ENCODE data around the gene SIRT2. TPM values are rescaled to one million over a fixed set of nuclear protein-coding genes. Genes with fewer than 3 reads are reported as not detected.
"Not testable (repeated sequence)": the region's sequence is repeated elsewhere in the genome, so short reads cannot be mapped to it uniquely, and the experiment has no call there.

Gene SIRT2
- total RNA-seq, 1 donor from 2014 or later, result 99.8 TPM

DNA sequence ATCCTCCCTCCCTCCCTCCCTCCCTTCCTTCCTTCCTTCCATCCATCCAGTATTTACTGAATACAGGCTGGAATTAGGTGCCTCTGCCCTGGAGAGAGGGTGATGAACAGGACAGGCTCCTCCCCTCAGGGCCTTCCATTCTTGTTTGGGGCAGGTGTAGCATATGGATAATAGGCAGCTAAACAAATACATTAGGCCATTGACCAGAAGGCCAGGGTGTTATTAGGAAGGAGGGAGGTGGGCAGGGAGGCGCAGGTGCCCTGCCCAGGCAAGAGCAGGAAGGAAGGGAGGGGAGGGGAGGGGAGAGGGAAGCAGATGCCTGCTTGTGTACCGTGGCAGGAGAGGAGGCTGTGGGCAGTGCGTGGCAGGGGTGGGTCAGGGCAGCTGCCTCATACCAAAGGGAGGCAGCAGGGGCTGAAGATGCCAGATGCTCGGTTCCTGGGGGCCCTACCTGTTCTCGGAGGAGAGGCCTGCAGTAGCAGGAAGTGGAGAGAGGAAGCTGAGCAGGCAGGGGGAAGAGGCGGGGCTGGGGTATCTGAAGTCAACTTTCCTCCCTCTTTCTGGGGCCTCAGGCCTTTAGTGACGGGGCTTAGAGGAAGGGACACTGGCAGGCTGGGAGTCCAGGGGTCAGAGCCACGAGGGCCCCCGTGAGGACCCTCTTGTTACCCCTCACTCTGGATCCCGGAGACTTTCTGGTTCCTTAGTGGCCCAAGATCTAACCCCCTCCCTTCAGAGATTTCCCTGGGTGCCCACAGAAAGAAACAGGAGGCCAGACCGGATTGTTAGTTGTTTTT, 21.4 kb downstream of the SIRT2 start, which contains the start of gene RINL:
RINL (minus strand) TSS at position 495 of the 794 bp plus-strand sequence. CDS start 1,533 bp downstream, outside the sequence.
- DNase-seq (ENCODE audit: missing footprints), result no peak
- intact Hi-C loops (cut with DNase I), result no loop called here
- peak; percentile 36 for ATAC-seq

DNA sequence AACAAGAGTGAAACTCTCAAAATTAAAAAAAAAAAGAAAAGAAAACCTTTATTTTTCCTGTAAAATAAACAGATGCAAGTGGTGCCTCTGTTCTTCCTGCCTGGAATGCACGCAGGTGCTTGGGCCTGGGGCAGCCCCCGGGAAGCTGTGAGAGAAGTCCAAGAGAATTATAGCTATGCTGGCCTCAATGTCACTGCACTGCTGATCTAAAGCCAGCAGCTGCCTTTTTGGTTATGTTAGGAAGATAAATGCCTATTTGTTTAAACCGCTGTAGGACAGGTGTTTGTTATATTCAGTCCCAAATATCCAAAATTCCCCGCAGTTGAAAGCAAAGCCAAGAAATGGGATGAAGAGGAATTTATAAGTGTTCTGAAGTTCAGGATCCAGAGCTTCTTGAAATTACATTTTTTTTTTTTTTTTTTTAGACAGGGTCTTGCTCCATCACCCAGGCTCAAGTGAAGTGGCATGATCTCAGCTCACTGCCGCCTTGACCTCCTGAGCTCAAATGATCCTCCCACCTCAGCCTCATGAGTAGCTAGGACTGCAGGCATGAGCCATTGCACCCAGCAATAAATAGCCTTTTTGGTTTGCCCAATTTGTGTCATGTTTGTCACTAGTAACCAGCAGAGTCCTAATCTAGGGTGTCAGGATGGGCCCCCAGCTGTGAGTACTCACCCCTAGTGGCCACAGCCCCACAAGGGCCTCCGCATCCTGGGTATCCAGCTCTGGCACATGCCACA, 23.6 kb downstream of the SIRT2 start:
- intact Hi-C loops (cut with DNase I), result no loop called here
- DNase-seq (ENCODE audit: missing footprints) (no peak), ATAC-seq (no peak)

DNA sequence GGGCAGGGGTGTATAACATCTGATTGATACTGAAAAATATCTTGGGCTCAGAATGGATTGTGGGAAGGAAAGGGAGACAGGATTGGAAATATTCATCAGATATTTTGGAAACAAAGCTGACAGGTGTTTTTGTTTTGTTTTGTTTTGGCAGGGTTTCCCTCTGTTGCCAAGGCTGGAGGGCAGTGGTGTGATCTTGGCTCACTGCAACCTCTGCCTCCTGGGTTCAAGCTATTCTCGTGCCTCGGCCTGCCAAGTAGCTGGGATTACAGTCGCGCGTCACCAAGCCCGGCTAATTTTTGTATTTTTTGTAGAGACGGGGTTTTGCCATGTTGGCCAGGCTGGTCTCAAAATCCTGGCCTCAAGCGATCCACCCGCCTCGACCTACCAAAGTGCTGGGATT, 26.0 kb downstream of the SIRT2 start:
- DNase-seq (ENCODE audit: missing footprints); intact Hi-C loops (cut with DNase I): not testable (repeated sequence)

DNA sequence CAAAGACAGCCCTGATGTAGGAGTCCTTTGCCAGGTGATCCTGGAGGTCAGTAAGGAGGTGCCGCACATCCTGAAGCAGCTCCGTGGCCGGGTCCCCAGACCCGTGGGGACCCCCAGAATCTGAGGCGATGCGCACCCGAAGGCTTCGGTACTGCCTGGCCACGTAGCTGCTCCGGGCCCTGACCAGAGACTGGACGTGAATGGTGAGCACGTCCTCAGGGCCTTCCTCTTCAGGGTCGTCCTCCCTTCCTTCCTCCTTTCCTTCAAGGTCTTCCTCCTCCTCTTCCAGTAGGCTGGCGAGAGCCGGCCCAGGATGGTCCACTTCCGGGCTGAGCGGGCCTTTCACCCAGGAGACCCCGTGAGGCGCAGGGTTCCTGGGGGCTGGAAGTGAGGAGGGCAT, 28.8 kb downstream of the SIRT2 start:
- no peak for ATAC-seq
- intact Hi-C loops (cut with DNase I), result no loop called here
- DNase-seq (ENCODE audit: missing footprints), result no peak

More for the DNA sequence above, 26.0 kb downstream of the SIRT2 start:
- ATAC-seq, result not testable (repeated sequence)

DNA sequence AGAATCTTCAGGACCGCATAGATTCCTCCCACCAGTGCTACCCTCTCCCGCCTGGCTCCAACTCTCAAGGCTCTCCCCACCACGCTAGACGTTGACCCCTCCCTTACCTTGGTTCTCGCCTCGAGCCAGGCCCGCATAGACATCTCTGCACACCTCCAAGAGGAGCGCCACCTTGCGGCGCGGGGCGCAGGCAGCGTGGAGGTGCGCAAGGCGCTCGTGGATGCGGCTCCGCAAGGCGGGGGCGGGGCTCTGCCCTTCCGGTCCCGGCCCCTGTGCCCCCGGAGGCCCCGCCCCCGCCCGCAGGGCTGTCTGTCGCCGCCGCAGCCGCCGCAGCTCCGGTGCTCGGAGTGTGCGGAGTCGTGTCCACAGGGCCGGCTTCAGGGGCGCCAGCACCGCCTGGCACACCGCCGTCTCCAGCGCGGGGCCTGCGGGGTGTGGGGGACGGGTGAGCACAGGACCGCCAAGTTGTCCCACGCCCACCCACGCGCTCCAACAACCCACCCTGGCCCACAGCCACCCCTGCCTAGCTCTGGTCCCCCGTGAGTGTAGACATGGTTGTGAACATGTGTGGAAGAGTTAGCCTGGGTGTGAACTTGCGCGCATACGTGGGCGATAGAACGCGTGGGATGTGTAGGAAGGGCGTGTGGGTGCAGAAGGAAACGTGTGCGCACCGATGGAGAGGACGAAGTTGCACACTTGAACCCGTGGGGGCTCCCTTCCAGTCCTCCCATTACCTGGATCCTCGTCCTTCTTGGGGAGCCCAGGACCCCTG, 29.4 kb downstream of the SIRT2 start:
- peak; percentile 96 for DNase-seq (ENCODE audit: missing footprints)
- intact Hi-C loops (cut with DNase I), result no loop called here
- ATAC-seq, result peak; percentile 97

DNA sequence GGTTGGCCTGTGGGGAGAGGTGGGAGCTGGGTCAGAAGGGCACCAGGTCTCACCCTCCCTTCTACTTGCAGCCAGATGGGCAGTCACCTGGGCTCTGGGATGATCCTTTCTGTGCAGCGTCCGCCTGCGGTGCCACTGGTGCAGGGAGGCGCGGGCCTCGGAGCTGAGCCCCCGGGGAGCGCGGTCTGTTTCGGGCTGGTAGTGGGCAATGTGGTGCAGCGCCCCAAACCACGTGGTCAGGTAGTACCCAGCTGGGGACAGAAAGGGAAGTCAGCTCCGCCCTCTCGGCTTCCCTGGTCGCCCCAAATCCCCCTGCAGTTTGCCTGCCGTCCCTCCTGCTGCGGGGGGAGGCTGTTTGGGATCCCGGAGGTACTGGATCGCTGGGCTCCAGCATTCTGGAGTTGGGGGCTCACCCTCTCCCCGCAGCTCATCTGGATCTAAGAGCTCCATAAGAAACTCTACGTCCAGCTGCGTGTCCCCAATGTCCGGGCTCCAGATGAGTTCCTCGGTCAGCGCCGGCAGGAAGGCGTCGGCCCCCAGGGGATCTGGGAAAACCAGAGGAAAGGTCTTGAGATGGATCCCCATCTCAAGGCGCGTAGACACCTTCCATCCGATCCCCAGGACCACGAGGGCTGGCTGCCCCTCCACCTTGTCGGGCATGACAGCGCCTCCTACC, 30.1 kb downstream of the SIRT2 start:
- ATAC-seq (no peak), DNase-seq (ENCODE audit: missing footprints) (peak; percentile 69)
- intact Hi-C loops (cut with DNase I), result no loop called here

DNA sequence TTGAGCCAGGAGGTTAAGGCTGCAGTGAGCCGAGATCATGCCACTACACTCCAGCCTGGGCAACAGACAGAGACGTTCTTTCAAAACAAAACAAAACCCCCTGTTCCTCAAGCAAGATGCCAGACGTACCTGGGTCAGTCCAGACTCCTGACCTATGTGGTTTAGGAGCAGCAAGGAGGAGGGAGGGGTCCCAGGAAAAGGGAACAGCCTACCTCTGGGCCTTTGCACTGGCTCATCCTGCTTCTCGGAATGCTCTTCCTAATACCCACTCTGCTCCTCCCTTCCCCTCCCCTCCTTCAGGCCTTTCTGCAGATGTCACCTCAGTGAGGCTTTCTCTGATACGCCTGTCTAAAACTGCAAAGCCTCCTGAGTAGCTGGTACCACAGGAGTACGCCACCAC, 30.9 kb downstream of the SIRT2 start:
- intact Hi-C loops (cut with DNase I), result no loop called here
- DNase-seq (ENCODE audit: missing footprints) (no peak), ATAC-seq (no peak)

DNA sequence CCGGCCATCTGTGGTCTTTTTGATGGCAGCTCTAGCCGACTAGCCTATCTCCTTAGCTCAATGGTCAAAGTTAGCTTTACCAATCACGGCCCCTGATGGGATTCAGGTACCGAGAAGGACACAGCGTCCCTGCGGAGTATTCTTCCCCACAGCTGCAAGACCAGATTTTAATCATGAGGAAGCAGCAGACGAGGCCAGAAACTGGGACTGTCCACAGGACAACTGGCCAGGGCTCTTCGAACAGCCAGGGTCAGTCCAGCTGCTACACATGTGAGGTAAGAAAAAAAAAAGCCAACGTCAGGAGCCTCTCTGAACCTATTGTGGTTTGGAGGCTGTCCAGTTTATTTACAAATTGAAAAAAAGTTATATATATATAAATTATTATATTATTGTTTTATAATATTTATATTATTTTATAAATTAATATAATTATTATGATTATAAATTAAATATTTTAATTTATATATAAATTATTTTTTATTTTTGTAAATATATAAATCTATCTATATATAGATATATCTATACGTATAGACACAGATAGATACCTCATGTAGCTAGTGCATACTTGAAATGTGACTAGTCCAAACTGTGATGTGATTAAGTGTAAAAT, 32.1 kb downstream of the SIRT2 start:
- intact Hi-C loops (cut with DNase I), result no loop called here
- ATAC-seq (no peak), DNase-seq (ENCODE audit: missing footprints) (no peak)

DNA sequence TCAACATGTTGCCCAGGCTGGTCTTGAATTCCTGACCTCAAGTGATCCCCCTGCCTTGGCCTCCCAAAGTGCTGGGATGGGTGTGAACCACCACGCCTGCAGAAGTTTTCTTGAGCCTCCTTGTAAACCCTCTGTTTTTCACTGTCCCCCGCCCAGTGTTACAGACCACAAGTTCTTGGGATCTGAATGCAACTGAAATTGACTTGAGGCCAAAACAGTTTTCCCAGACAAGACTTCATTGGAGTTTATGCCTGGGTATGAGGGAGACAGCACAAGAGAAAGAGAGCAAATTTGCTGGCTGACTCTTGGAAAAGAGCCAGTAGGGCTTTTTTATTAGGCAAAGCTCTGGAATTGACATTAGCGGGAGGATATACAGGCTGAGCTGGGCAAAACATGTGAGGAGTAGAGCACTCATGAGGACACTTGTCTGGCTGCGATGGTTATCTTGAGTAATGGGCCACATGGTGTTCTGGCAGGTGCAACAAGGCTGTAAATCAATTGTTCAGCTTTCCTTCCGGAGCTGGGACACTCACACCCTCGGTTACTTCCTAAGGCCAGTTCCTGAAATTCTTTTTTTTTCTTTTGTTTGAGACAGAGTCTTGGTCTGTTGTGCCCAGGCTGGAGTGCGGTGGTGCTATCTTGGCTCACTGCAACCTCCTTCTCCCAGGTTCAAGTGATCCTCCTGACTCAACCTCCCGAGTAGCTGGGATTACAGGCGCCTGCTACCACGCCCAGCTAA, 36.9 kb downstream of the SIRT2 start:
- ATAC-seq, result peak; percentile 63
- DNase-seq (ENCODE audit: missing footprints), result no peak
- intact Hi-C loops (cut with DNase I), result no loop called here

DNA sequence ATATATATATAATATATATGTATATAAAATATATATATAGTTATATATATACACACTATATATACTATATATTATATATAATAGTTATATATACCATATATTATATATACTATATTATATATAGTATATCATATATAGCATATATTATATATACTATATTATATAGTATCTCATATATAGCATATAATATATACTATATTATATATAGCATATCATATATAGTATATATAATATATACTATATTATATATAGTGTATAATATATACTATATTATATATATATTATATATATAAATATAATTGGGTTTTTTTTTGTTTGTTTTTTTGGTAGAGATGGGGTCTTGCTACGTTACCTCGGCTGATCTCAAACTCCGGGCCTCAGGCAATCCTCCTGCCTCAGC, 38.0 kb downstream of the SIRT2 start:
- ATAC-seq (no peak), DNase-seq (ENCODE audit: missing footprints) (no peak)
- intact Hi-C loops (cut with DNase I), result no loop called here

DNA sequence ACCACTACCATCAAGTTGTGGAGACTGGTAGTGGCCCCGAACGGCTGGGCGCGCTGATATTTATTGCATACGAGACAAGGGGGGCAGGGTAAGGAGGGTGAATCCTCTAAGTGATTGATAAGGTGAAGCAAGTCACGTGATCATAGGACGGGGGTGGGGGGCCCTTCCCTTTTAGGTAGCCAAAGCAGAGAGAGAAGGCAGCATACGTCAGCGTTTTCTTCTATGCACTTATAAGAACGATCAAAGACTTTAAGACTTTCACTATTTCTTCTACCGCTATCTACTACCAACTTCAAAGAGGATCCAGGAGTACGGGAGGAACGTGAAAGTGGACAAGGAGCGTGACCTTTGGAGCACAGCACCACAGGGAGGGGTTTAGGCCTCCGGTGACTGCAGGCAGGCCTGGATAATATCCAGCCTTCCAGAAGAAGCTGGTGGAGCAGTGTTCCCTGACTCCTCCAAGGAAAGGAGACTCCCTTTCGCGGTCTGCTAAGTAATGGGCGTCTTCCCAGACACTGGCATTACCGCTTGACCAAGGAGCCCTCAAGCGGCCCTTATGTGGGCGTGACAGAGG, 39.7 kb downstream of the SIRT2 start:
- intact Hi-C loops (cut with DNase I), result loop anchor here (10.0 kb wide), 1 partner anchor 1425 kb away; the partner anchor contains the start of gene AKT2
- not testable (repeated sequence) for DNase-seq (ENCODE audit: missing footprints); ATAC-seq

DNA sequence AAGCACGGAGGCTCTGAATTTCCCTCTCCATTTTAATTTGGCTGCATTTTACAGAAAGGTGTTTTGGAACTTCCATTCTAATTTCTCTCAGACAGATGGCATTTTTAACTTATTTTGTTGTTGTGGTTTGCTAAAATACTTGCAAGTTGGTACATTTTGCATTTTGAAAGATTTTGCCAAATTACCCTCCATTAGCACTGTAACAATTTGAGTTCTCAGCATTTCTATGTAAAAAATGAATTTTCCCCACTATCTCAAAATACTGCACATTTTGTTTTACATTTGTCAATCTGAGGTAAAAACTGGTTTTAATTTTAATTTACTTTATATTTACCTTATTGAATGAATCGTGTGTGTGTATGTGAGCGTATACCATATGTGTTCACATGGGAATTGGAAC, 42.6 kb downstream of the SIRT2 start:
- ATAC-seq, result no peak
- no peak for DNase-seq (ENCODE audit: missing footprints)
- intact Hi-C loops (cut with DNase I), result loop anchor here (10.0 kb wide), 1 partner anchor 1428 kb away; the partner anchor contains the start of gene AKT2

DNA sequence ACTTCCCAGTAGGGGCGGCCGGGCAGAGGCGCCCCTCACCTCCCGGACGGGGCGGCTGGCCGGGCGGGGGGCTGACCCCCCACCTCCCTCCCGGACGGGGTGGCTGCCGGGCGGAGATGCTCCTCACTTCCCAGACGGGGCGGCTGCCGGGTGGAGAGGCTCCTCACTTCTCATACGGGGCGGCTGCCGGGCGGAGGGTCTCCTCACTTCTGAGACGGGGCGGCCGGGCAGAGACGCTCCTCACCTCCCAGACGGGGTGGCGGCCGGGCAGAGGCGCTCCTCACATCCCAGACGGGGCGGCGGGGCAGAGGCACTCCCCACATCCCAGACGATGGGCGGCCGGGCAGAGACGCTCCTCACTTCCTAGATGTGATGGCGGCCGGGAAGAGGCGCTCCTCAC, 43.7 kb downstream of the SIRT2 start:
- DNase-seq (ENCODE audit: missing footprints), result not testable (repeated sequence)
- intact Hi-C loops (cut with DNase I), result loop anchor here (10.0 kb wide), 1 partner anchor 1429 kb away; the partner anchor contains the start of gene AKT2

DNA sequence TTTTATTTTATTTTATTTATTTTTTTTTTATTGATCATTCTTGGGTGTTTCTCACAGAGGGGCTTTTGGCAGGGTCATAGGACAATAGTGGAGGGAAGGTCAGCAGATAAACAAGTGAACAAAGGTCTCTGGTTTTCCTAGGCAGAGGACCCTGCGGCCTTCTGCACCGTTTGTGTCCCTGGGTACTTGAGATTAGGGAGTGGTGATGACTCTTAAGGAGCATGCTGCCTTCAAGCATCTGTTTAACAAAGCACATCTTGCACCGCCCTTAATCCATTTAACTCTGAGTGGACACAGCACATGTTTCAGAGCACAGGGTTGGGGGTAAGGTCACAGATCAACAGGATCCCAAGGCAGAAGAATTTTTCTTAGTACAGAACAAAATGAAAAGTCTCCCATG, 44.5 kb downstream of the SIRT2 start:
- not testable (repeated sequence) for ATAC-seq; DNase-seq (ENCODE audit: missing footprints)
- intact Hi-C loops (cut with DNase I), result loop anchor here (5.0 to 10.0 kb wide), 2 partner anchors 208 to 1430 kb away; partner anchors contain the start of genes ACTN4 and AKT2

More for the DNA sequence above, 43.7 kb downstream of the SIRT2 start:
- not testable (repeated sequence) for ATAC-seq

DNA sequence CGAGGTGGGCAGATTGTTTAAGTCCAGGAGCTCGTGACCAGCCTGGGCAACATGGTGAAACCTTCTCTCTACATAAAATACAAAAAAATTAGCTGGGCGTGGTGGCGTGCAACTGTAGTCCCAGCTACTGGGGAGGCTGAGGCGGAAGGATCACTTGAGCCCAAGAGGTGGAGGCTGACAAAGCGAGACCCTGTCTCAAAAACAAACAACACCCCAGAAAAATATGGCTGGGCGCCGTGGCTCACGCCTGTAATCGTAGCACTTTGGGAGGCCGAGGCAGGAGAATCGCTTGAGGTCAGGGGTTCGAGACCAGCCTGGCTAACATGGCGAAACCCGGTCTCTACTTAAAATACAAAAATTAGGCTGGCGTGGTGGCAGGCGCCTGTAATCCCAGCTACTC, 46.2 kb downstream of the SIRT2 start:
- intact Hi-C loops (cut with DNase I), result loop anchor here (5.0 to 10.0 kb wide), 2 partner anchors 206 to 1432 kb away; partner anchors contain the start of genes ACTN4 and AKT2
- DNase-seq (ENCODE audit: missing footprints) (no peak), ATAC-seq (no peak)

DNA sequence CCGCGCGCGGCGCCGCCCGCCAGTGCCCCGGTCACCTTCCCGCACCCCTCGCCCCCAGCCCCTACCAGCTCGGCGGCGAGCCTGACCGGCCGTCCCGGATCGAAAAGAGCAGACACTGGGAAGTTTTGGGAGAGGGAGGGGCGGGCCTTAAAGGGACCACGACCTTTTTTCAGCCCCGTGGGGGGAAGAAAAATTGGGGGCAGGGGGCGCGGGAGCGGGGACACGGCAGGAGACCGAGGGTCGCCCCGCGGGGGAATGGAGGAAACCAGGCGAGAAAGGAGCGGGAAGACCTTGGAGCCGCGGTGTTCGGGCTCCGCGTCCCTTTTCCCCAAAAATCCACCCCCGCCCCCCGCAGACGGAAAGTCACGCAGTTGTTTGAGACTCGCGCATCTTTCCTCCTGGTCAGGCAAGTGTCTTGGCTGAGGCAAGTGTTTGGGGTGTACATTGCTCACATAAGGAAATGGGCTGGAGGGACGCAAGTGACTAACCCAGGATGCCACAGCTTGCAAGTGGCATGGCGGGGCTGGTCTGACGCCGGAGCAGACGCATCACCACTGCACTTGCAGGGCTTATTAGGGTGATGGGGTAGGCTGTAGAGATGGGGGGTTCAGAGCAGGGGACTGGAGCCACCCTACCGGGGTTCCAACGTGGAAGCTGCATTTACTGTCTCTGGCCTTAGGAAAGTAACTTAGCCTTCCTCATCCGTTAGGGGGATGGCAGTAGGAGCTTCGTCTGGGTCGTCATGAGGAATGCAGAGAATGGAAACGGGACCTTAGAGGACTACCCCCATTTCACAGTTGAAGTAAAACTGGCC, 47.0 kb downstream of the SIRT2 start:
- DNase-seq (ENCODE audit: missing footprints) (peak; percentile 81), ATAC-seq (no peak)
- intact Hi-C loops (cut with DNase I), result loop anchor here (5.0 to 10.0 kb wide), 2 partner anchors 205 to 1432 kb away; partner anchors contain the start of genes ACTN4 and AKT2
